ENCODE results near the gene BPGM. TPM values are rescaled to one million over a fixed set of nuclear protein-coding genes. Genes with fewer than 3 reads are reported as not detected.
A peak's percentile ranks its signal among the peaks of the same experiment; 100 is the strongest.
"Not testable (repeated sequence)": the region's sequence is repeated elsewhere in the genome, so short reads cannot be mapped to it uniquely, and the experiment has no call there.

Gene BPGM
- polyA plus RNA-seq, 3 donors, result 3.9 to 20.6 (median 18.4) TPM

GRCh38 chr7:134662166-134662870 is 15.7 kb downstream of the BPGM start:
- no peak overlapping the region for H3K4me2 ChIP-seq (replicated peaks; ENCODE audit: extremely low read depth, low read length, poor library complexity, severe bottlenecking)

GRCh38 chr7:134662871-134663205 is 16.2 kb downstream of the BPGM start:
- no peak overlapping the region for H3K4me2 ChIP-seq (replicated peaks; ENCODE audit: extremely low read depth, low read length, poor library complexity, severe bottlenecking)
- no peak for DNase-seq
- Mint-ChIP-seq H3K4me3 (no peak overlapping the region), H3K27ac (no peak overlapping the region), H3K27me3 (ENCODE audit: low read depth in 3 of 3) (no peaks in the 10 kb centered on the region), H3K36me3 (peaks cover 48 to 61% of the 10 kb centered on the region in 2 donors), H3K9me3 (peaks cover 0 to 2% (median 0%) of the 10 kb centered on the region in 7 donors), H3K4me1 (no peaks in the 10 kb centered on the region)
- H3K9me3 ChIP-seq (replicated peaks in 1 of 2; ENCODE audit: control insufficient read depth in 1 of 2, insufficient read depth in 1 of 2, low read length in 2 of 2), result no peaks in the 10 kb centered on the region
- no peak for TF ChIP-seq CTCF (IDR thresholded peaks at IDR 0.05)
- H3K4me1 ChIP-seq (ENCODE audit: control insufficient read depth in 1 of 2, insufficient read depth in 2 of 2, low read length in 2 of 2), result no peaks in the 10 kb centered on the region
- no peaks in the 10 kb centered on the region for H3K79me2 ChIP-seq (ENCODE audit: insufficient read depth, low read length)
- no peak overlapping the region for H3K4me3 ChIP-seq (replicated peaks in 1 of 3; ENCODE audit: low read depth in 2 of 3, low read length in 3 of 3)
- intact Hi-C loops (cut with micrococcal nuclease), result no loop called here
- H4K20me1 ChIP-seq (ENCODE audit: insufficient read depth, low read length), result peaks cover 3% of the 10 kb centered on the region
- peaks cover 19 to 58% of the 10 kb centered on the region in 2 donors for H3K36me3 ChIP-seq (replicated peaks in 1 of 2; ENCODE audit: control insufficient read depth in 1 of 2, insufficient read depth in 2 of 2, low read length in 2 of 2)
- WGBS (ENCODE audit: insufficient coverage), result 100% methylated on average over 1 of the region's 4 CpGs
- H2AFZ ChIP-seq (ENCODE audit: insufficient read depth, low read depth, low read length, poor library complexity, severe bottlenecking), result no peak overlapping the region
- H3K9ac ChIP-seq (ENCODE audit: insufficient read depth, low read length, poor library complexity, severe bottlenecking), result no peak overlapping the region
- no peak overlapping the region for H3K27ac ChIP-seq (ENCODE audit: low read depth in 1 of 2, low read length in 2 of 2)
- H3K27me3 ChIP-seq (ENCODE audit: control insufficient read depth in 2 of 2, insufficient read depth in 2 of 2, low read length in 2 of 2), result no peaks in the 10 kb centered on the region

More at GRCh38 chr7:134662166-134662870, 15.7 kb downstream of the BPGM start:
- Mint-ChIP-seq H3K9me3 (peaks cover 0 to 2% (median 0%) of the 10 kb centered on the region in 7 donors), H3K27me3 (ENCODE audit: low read depth in 3 of 3) (no peaks in the 10 kb centered on the region), H3K27ac (peak overlapping the region in 1 of 7 donors; percentile 60), H3K4me3 (no peak overlapping the region), H3K36me3 (peaks cover 48 to 59% of the 10 kb centered on the region in 2 donors), H3K4me1 (no peaks in the 10 kb centered on the region)
- 72% methylated on average over 2 of the region's 5 CpGs for WGBS (ENCODE audit: insufficient coverage)
- H3K4me3 ChIP-seq (replicated peaks in 1 of 3; ENCODE audit: low read depth in 2 of 3, low read length in 3 of 3), result no peak overlapping the region
- peaks cover 19 to 56% of the 10 kb centered on the region in 2 donors for H3K36me3 ChIP-seq (replicated peaks in 1 of 2; ENCODE audit: control insufficient read depth in 1 of 2, insufficient read depth in 2 of 2, low read length in 2 of 2)
- peaks cover 3% of the 10 kb centered on the region for H4K20me1 ChIP-seq (ENCODE audit: insufficient read depth, low read length)
- no peak overlapping the region for H2AFZ ChIP-seq (ENCODE audit: insufficient read depth, low read depth, low read length, poor library complexity, severe bottlenecking)
- no peaks in the 10 kb centered on the region for H3K27me3 ChIP-seq (ENCODE audit: control insufficient read depth in 2 of 2, insufficient read depth in 2 of 2, low read length in 2 of 2)
- no peak for DNase-seq
- H3K9me3 ChIP-seq (replicated peaks in 1 of 2; ENCODE audit: control insufficient read depth in 1 of 2, insufficient read depth in 1 of 2, low read length in 2 of 2), result no peaks in the 10 kb centered on the region
- H3K79me2 ChIP-seq (ENCODE audit: insufficient read depth, low read length), result no peaks in the 10 kb centered on the region
- no peak overlapping the region for H3K9ac ChIP-seq (ENCODE audit: insufficient read depth, low read length, poor library complexity, severe bottlenecking)
- H3K27ac ChIP-seq (ENCODE audit: low read depth in 1 of 2, low read length in 2 of 2), result no peak overlapping the region
- intact Hi-C loops (cut with micrococcal nuclease), result no loop called here
- TF ChIP-seq CTCF (IDR thresholded peaks at IDR 0.05), result no peak
- no peaks in the 10 kb centered on the region for H3K4me1 ChIP-seq (ENCODE audit: control insufficient read depth in 1 of 2, insufficient read depth in 2 of 2, low read length in 2 of 2)

- H3K27ac ChIP-seq (ENCODE audit: low read depth in 1 of 2, low read length in 2 of 2); H3K27me3 Mint-ChIP-seq (ENCODE audit: low read depth in 3 of 3); H3K9me3 Mint-ChIP-seq; H3K79me2 ChIP-seq (ENCODE audit: insufficient read depth, low read length); H3K4me2 ChIP-seq (replicated peaks; ENCODE audit: extremely low read depth, low read length, poor library complexity, severe bottlenecking); H4K20me1 ChIP-seq (ENCODE audit: insufficient read depth, low read length); intact Hi-C loops (cut with micrococcal nuclease); H3K9ac ChIP-seq (ENCODE audit: insufficient read depth, low read length, poor library complexity, severe bottlenecking); H2AFZ ChIP-seq (ENCODE audit: insufficient read depth, low read depth, low read length, poor library complexity, severe bottlenecking); H3K9me3 ChIP-seq (replicated peaks in 1 of 2; ENCODE audit: control insufficient read depth in 1 of 2, insufficient read depth in 1 of 2, low read length in 2 of 2); H3K27me3 ChIP-seq (ENCODE audit: control insufficient read depth in 2 of 2, insufficient read depth in 2 of 2, low read length in 2 of 2); DNase-seq; H3K4me3 Mint-ChIP-seq; H3K4me1 ChIP-seq (ENCODE audit: control insufficient read depth in 1 of 2, insufficient read depth in 2 of 2, low read length in 2 of 2); H3K4me3 ChIP-seq (replicated peaks in 1 of 3; ENCODE audit: low read depth in 2 of 3, low read length in 3 of 3); H3K27ac Mint-ChIP-seq: not testable (repeated sequence)
- peaks cover 18 to 64% of the 10 kb centered on the region in 2 donors for H3K36me3 ChIP-seq (replicated peaks in 1 of 2; ENCODE audit: control insufficient read depth in 1 of 2, insufficient read depth in 2 of 2, low read length in 2 of 2)
- peaks cover 10% of the 10 kb centered on the region for H3K4me1 Mint-ChIP-seq
- WGBS (ENCODE audit: insufficient coverage), result no CpG with 5 or more reads among the region's 3 CpGs
- H3K36me3 Mint-ChIP-seq, result peaks cover 48 to 51% of the 10 kb centered on the region in 2 donors
Measured at GRCh38 chr7:134665045-134665444, 18.4 kb downstream of the BPGM start.

All from CD14-positive monocyte (primary cell).